MM.1S (cell line): ENCODE measurements around the gene SPA17.

Experiments used
- CTCF ChIP-seq: fragments of 300-600 bp; sonication (generic); IDR thresholded peaks from 2 replicates; pipeline ENCODE4 v1.5.1; 2016; ENCODE audit warnings: antibody characterized with exemption, low read length, mixed read lengths
- EZH2phosphoT487 ChIP-seq: fragments of 300-600 bp; sonication (generic); IDR thresholded peaks from 2 replicates; pipeline ENCODE4 v1.6.1; 2018; ENCODE audit warnings: antibody characterized with exemption, low read length

- TF ChIP-seq CTCF (no peak), EZH2phosphoT487 (no peak)
Measured at GRCh38 chr11:124707829-124708228, 34.1 kb downstream of the SPA17 start.
